GM21390 (cell line): Measurements from ENCODE around the gene DRAP1.
"Not testable (repeated sequence)": the region's sequence is repeated elsewhere in the genome, so short reads cannot be mapped to it uniquely, and the experiment has no call there.

Source experiments
- ATAC-seq: cut with Tn5 transposase; IDR thresholded peaks from one replicate; pipeline ENCODE4 v1.9.1; 2021; ENCODE audit not compliant: unreplicated experiment

The DRAP1 gene

GRCh38 chr11:65886826-65887722 is 32.2 kb upstream of the DRAP1 start:
- ATAC-seq, result no peak

DNA sequence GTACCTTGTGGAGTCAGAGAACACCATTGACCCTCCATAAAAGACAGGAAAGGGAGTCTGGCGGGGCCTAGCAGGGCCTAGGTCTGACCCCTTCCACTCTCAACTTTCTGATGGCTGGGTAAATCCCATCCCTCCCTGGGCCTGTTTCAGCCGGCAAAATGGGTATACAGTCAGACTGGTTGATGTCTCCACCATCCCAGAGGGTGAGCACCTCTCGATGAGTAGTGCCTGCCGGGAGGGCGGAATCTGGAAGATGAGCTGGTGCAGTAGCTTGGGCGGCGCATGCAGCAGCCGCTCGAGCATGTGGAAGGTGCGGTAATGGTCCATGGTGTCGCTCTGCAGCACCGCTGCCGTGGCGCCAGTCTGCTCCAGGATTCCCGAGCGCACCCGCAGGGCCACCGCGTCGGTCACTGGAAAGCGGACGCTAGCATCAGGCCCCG is 31.5 kb upstream of the DRAP1 start:
- ATAC-seq, result no peak

DNA sequence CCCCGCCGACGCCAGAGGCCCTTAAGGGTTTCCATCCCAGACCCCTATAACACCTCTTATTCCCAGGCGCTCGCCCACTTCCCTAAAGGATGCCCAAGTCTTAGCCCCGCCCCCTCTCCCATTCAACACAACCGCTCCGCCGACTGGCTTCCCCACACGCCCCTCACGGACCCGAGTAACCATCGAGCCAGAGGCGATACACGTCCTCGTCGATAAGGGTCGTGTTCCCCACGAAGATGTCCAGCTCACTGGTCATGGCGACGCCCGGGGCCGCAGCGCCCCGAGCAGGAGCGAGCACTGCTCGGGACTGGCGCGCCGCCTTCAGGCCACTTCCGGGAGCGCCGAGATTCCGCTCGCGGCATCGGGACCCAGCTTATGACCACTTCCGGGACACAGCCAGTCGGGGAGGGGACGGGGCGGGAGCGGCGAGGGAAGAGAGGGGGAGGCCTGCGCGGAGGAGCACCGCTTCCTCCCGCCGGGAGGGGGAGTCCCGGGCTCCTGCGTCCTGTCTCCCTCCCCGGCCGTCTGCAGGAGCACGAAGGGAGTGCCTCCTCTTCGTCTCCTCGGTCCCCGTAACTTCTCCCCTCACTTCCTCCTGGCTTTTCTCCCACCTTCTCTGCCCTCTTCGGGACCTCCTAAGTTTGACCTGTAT is 30.9 kb upstream of the DRAP1 start, which contains the start of gene FIBP:
Gene FIBP (minus strand): TSS at position 309 of the 652 bp plus-strand sequence. CDS start 53 bp downstream, at position 256.
- ATAC-seq, result peak; percentile 40

- peak; percentile 54 for ATAC-seq
Measured at GRCh38 chr11:65890324-65891218, 28.7 kb upstream of the DRAP1 start, which contains the start of gene CCDC85B. CCDC85B (plus strand) TSS chr11:65890673; CDS start chr11:65890784, 111 bp downstream.

DNA sequence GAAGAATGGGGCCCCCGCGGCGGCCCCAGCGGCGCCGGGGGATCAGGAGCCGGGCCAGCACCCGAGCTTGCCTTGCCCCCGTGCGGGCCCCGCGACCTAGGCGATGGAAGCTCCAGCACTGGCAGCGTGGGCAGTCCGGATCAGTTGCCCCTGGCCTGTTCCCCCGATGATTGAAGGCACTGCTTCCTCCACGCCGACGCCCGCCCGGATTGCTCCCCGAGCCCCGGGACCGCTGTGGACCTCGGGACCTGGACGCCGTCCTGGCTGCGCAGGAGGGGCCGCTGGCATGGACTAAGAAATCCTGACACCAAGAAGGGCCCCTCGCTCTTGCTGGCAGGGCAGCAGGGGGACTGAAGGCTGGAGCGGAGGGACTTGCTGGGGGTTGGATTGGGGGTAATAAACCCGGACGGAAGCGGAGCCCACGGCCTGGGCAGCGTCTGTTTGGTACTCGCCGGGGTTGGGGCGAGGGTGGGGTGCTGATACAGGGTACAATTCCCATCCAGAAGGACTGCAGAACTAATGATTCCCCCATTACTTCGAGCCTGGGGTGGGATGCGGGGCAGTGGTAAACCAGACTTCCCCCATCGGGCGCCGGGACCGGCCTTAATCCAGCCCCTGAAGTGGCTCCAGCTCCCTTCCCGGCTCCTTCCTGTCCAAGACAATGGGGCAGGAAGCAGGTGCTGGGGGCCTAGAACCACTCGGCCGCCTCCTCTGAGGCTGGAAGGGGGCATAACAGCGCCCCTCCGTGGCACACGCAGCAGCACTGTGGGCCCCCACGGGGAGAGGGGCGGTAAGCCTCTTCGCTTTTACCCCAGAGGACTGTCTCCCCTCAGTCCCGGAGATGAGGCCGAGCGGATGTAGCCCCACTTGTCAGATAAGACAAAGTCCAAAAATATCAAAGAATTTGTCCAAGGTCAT is 27.7 kb upstream of the DRAP1 start:
- no peak for ATAC-seq

DNA sequence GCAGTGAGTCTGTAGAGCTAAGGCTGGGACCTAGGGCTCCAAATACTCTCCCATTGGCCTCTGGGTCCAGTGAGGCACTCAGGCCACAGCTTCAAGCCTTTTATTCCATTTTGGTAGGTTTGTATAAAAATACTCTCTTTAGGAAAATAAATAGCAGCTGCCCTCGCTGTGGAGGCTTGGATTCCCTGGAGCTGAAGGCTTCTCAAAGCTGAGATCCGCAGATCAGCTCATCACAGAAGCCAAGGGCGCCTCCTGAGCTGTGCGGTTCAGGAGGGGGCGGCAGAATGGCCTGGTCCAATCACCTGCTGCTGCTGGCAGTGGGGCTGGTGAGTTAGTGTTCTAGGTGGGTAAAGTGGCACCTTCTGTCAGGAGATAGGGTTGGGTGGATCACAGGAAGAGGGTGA is 27.1 kb upstream of the DRAP1 start:
- not testable (repeated sequence) for ATAC-seq

- ATAC-seq, result no peak
Measured at GRCh38 chr11:65892661-65893317, 26.4 kb upstream of the DRAP1 start.

- no peak for ATAC-seq
Measured at GRCh38 chr11:65894034-65894591, 25.1 kb upstream of the DRAP1 start.

DNA sequence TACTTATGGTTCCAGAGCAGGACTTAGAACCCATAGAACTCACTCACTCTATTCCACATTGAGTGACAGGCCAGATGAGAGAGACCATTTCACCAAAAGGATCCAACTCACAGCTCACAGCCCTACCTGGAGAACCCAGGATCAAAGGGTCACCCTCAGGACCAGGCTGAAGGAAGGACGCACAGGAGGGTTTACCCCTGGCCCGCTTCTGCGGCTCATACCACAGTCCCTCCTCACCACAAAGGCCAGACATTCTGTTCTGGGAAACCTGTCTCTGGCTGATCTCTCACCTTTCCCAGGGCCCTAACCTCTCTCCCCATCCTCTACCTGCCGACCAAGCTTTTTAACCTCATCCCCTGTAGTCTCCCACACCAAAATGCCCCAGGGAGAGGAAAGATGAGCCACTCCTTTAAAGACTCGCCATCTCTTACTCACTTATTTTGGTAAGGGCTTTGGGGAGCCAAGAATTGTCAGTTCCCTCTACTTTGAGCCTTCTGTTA is 23.7 kb upstream of the DRAP1 start:
- no peak for ATAC-seq

DNA sequence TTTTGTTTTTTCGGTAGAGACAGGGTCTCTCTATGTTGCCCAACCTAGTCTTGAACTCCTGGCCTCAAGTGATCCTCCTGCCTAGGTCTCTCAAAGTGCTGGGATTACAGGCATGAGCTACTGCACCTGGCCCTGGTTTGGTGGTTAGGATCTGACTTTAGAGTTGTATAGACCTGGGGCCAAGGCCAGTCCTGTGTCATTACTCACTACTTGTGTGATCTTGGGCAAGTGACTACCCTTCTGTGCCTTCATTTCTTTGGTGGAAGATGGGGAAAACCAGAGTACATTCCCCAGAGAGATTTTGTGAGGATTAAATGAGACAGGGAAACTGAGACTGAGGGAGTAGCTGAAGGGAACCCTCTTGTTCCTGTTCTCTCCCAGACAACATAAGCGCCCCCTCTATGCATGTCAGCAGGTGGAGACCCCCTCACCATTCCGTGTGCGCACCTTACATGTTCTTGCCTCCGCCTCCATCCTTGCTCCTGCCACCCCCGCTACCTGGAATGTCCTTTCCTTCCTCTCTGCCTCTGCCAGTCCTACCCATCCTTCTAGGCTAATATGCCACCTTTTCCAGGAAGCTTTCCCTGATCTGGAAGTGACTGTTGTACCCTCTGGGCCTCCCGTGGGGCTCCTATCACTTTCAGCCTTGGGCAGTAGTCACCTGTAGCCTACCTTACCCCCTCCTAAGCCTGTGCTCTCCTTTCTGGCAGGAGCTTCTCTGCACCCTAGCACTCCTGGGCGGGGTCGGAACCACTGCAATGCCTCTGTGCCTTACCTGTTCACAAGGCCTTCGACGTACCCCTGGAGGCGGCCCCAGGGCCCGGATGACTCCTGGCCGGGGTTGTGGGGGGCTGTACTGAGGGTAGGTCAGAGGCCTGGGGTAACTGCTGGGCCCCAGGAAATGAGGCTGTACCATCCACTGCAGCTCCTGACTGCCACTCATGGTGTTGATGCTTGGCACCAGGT is 22.9 kb upstream of the DRAP1 start:
- no peak for ATAC-seq

GRCh38 chr11:65897020-65897471 is 22.2 kb upstream of the DRAP1 start:
- ATAC-seq, result no peak

GRCh38 chr11:65898656-65899355 is 20.4 kb upstream of the DRAP1 start:
- ATAC-seq, result no peak

GRCh38 chr11:65899356-65900124 is 19.7 kb upstream of the DRAP1 start:
- ATAC-seq, result no peak

GRCh38 chr11:65900125-65900898 is 18.9 kb upstream of the DRAP1 start, which contains the start of gene FOSL1:
FOSL1 (minus strand) TSS chr11:65900388; CDS start chr11:65900339, 49 bp downstream.
- ATAC-seq, result peak; percentile 74

DNA sequence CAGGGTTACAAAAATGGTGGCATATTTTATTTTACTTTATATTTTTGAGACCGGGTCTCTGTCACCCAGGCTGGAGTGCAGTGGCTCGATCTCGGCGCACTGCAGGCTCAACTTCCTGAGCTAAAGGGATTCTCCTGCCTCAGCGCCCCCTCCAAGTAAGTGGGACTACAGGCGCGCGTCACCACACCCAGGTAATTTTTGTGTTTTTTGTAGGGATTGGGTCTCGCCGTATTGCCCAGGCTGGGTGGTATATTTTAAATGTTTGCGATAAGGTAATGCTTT is 18.4 kb upstream of the DRAP1 start:
- ATAC-seq, result no peak

- ATAC-seq, result no peak
Measured at GRCh38 chr11:65903068-65903481, 16.2 kb upstream of the DRAP1 start.
